Erythroblast (primary cell): Measurements from ENCODE around the gene SLC5A10.

ENCODE experiments used
- GATA1 ChIP-seq: IDR thresholded peaks from 2 replicates; pipeline ENCODE4 v1.6.1; 2011; ENCODE audit warnings: low read depth, mild to moderate bottlenecking, control low read depth, low read length, moderate library complexity
- POLR2A ChIP-seq: IDR thresholded peaks from 2 replicates; pipeline ENCODE4 v1.6.1; 2011; ENCODE audit warnings: mild to moderate bottlenecking, low read length

GRCh38 chr17:18995220-18995619, 43.3 kb downstream of the SLC5A10 start:
- TF ChIP-seq POLR2A (no peak), GATA1 (no peak)
